Natural killer cell (primary cell): ENCODE results near the gene DNASE1L1. TPM values are rescaled to one million over a fixed set of nuclear protein-coding genes. Genes with fewer than 3 reads are reported as not detected.

Experiments used
- ATAC-seq, 3 donors: fragments of 150-1000 bp in 2 of 3; fragments of 200-7000 bp in 1 of 3; cut with Tn5 transposase; 1 replicate in 1 of 3; 2 replicates in 2 of 3; pipeline ENCODE4 v1.10.0; 2021; ENCODE audit warnings: mild to moderate bottlenecking in 2 of 3, moderate library complexity in 2 of 3
- DNase-seq, 2 donors: peaks; one replicate each; pipeline versions ENCODE4 v3.0.0 to v3.0.0-alpha.2; 2013 to 2021; ENCODE audit warnings: mixed read lengths in 1 of 2
- H3K27ac ChIP-seq: one replicate; pipeline ENCODE4 v1.5.1; 2013; ENCODE audit warnings: mild to moderate bottlenecking, low read length
- H3K27me3 ChIP-seq: one replicate; pipeline ENCODE4 v1.6.1; 2013; ENCODE audit warnings: low read length; ENCODE audit not compliant: control insufficient read depth, insufficient read depth
- H3K36me3 ChIP-seq: one replicate; pipeline ENCODE4 v1.6.1; 2013; ENCODE audit warnings: low read length; ENCODE audit not compliant: control insufficient read depth, insufficient read depth
- H3K4me1 ChIP-seq: one replicate; pipeline ENCODE4 v1.6.1; 2013; ENCODE audit warnings: low read length; ENCODE audit not compliant: control insufficient read depth, insufficient read depth
- H3K4me3 ChIP-seq: one replicate; pipeline ENCODE4 v1.5.1; 2013; ENCODE audit warnings: low read length
- H3K9me3 ChIP-seq: one replicate; pipeline ENCODE4 v1.6.1; 2013; ENCODE audit warnings: low read length; ENCODE audit not compliant: control insufficient read depth, insufficient read depth
- H3K27ac Mint-ChIP-seq, 2 donors: one replicate each; pipeline ENCODE4 v1.8.0; 2022; ENCODE audit warnings: mild to moderate bottlenecking in 2 of 2, mixed read lengths in 2 of 2, moderate library complexity in 1 of 2
- H3K27me3 Mint-ChIP-seq, 2 donors: one replicate each; pipeline ENCODE4 v1.8.0; 2022; ENCODE audit warnings: low read depth in 2 of 2, mixed read lengths in 2 of 2
- H3K36me3 Mint-ChIP-seq: one replicate; pipeline ENCODE4 v1.8.0; 2022; ENCODE audit warnings: mixed read lengths
- H3K4me1 Mint-ChIP-seq, 2 donors: one replicate each; pipeline ENCODE4 v1.8.0; 2022; ENCODE audit warnings: mixed read lengths in 2 of 2
- H3K4me3 Mint-ChIP-seq: one replicate; pipeline ENCODE4 v1.8.0; 2022; ENCODE audit warnings: mild to moderate bottlenecking, moderate library complexity, mixed read lengths
- H3K9me3 Mint-ChIP-seq, 2 donors: one replicate each; pipeline ENCODE4 v1.8.0; 2022; ENCODE audit warnings: mixed read lengths in 2 of 2
- WGBS: methylation state at CpG from one replicate; pipeline ENCODE4 v1.1.7; 2013; ENCODE audit warnings: missing lambda C conversion rate; ENCODE audit not compliant: insufficient coverage; 5-methylcytosine and 5-hydroxymethylcytosine counted together
- intact Hi-C: fragments of 100-400 bp; cut with micrococcal nuclease; formaldehyde crosslinking; loops from one replicate; pipeline ENCODE4 v1.14.2; 2022
- total RNA-seq, 4 donors: library from RNA; stranded (reverse); fragments of 120-200 nt in 1 of 4; gene quantifications; one replicate each; pipeline versions ENCODE4 v1.2.3 to v1.2.4, GENCODE V29; 2013 to 2022
- TF ChIP-seq, protein P1 (sequence below): fragments of 200-600 bp; IDR thresholded peaks from one replicate; pipeline ENCODE4 v1.8.0; 2022; ENCODE audit warnings: antibody characterized with exemption

DNASE1L1 gene
- total RNA-seq, 3 donors from 2014 or later (not counting 1 experiment from before 2014, with no cell fraction given): 16.7 to 19.6 (median 16.8) TPM

DNA sequence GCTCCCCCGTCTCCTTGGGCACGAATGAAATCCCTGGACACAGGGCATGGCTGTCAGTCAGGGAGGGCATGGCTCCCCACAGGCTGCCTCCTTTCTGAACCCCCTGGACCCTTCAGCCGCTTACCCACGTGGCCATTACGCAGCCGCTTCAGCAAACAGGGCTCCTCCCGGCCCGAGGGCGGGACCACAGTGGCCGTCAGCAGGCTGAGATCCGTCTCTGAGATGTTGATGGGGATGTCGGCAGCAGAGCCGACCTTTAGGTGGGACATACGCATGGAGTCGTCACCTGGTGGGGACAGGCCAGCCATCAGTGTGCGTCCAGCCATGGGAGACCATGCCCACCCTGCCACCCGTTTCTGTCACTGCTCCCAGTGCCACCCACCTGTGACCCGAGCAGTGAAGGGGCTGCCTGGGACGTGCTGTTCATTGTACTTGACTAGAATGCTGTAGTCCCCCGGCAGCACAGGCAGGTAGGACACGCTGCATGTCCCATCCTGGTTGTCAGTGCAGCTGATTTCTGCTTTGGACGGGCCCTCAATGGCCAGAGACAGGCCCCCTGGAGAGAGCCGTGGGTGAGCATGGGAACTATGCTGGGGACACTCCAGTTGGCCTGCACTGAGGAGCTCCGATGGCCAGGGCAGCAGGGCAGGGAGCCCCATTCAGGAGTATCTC is 55.7 kb downstream of the DNASE1L1 start:
- H3K27ac ChIP-seq: no peak overlapping the region
- Mint-ChIP-seq H3K4me3 (peak overlapping the region; percentile 25), H3K27ac (peak overlapping the region; percentile 60 to 100), H3K9me3 (no peaks in the 10 kb centered on the region), H3K36me3 (no peaks in the 10 kb centered on the region), H3K4me1 (peaks cover 20 to 32% of the 10 kb centered on the region in 2 donors), H3K27me3 (no peaks in the 10 kb centered on the region)
- DNase-seq (peak in 1 of 2 donors; percentile 14), ATAC-seq (no peak)
- H3K27me3 ChIP-seq: no peaks in the 10 kb centered on the region
- peaks cover 99% of the 10 kb centered on the region for H3K36me3 ChIP-seq
- peaks cover 100% of the 10 kb centered on the region for H3K4me1 ChIP-seq
- WGBS: 84% methylated on average over 24 of the region's 24 CpGs
- H3K4me3 ChIP-seq: no peak overlapping the region
- intact Hi-C loops: no loop called here
- TF ChIP-seq, protein P1, sequence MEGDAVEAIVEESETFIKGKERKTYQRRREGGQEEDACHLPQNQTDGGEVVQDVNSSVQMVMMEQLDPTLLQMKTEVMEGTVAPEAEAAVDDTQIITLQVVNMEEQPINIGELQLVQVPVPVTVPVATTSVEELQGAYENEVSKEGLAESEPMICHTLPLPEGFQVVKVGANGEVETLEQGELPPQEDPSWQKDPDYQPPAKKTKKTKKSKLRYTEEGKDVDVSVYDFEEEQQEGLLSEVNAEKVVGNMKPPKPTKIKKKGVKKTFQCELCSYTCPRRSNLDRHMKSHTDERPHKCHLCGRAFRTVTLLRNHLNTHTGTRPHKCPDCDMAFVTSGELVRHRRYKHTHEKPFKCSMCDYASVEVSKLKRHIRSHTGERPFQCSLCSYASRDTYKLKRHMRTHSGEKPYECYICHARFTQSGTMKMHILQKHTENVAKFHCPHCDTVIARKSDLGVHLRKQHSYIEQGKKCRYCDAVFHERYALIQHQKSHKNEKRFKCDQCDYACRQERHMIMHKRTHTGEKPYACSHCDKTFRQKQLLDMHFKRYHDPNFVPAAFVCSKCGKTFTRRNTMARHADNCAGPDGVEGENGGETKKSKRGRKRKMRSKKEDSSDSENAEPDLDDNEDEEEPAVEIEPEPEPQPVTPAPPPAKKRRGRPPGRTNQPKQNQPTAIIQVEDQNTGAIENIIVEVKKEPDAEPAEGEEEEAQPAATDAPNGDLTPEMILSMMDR: no peak
- no peaks in the 10 kb centered on the region for H3K9me3 ChIP-seq

DNA sequence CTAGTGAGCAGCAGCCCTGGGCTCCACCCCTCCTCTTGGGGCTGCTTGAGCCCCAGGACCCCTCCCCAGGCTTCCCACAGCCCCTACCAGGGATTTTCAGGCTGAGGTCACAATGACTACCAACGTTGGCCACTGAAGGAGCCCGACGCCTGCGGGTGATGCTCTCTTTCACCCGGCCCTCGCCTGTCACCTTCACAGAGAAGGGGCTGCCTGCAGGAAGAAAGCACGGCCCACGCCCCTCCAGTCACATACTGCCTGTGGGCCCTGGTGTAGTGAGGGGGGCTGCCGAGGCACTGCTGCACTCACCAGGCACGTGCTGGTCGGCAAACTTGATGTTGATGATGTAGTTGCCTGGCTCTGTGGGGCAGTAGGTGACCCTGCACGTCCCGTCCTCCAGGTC is 56.6 kb downstream of the DNASE1L1 start:
- Histone ChIP-seq H3K4me3 (no peak overlapping the region), H3K27me3 (no peaks in the 10 kb centered on the region), H3K9me3 (no peaks in the 10 kb centered on the region), H3K4me1 (peaks cover 100% of the 10 kb centered on the region), H3K27ac (peak overlapping the region; percentile 88), H3K36me3 (peaks cover 94% of the 10 kb centered on the region)
- no peaks in the 10 kb centered on the region for H3K27me3 Mint-ChIP-seq
- H3K9me3 Mint-ChIP-seq: no peaks in the 10 kb centered on the region
- peaks cover 25 to 35% of the 10 kb centered on the region in 2 donors for H3K4me1 Mint-ChIP-seq
- H3K27ac Mint-ChIP-seq: peak overlapping the region; percentile 98 to 100
- 77% methylated on average over 8 of the region's 13 CpGs for WGBS
- H3K36me3 Mint-ChIP-seq: no peaks in the 10 kb centered on the region
- peak; percentile 24 to 30 for DNase-seq
- TF ChIP-seq, protein P1: no peak
- peak; percentile 11 to 51 (median 30) for ATAC-seq
- intact Hi-C loops: no loop called here
- peak overlapping the region; percentile 52 for H3K4me3 Mint-ChIP-seq

DNA sequence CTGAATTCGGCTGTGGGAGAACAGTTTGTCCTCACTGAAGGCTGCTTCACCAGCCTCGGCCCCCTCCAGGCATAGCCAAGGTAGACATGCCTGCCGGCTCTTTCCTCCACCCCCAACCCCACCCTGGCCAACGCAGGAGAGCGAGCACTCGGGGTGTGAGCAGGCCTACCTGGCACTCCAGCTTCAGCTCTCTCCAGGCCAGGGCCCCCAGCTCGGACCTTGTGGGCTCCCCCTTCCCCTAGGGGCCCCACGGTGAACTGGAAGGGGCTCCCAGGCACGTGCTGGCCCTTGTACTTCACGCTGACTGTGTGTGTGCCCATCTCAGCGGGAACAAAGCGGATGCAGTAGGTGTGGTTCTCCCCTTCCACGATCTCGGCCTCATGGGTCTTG is 57.0 kb downstream of the DNASE1L1 start:
- no peaks in the 10 kb centered on the region for H3K36me3 Mint-ChIP-seq
- TF ChIP-seq, protein P1: no peak
- intact Hi-C loops: no loop called here

More for the DNA sequence above, 57.0 kb downstream of the DNASE1L1 start:
- Histone ChIP-seq H3K36me3 (peaks cover 90% of the 10 kb centered on the region), H3K9me3 (no peaks in the 10 kb centered on the region), H3K4me1 (peaks cover 100% of the 10 kb centered on the region), H3K27me3 (no peaks in the 10 kb centered on the region), H3K4me3 (no peak overlapping the region), H3K27ac (peak overlapping the region; percentile 88)
- ATAC-seq (no peak), DNase-seq (peak in 1 of 2 donors; percentile 18)
- Mint-ChIP-seq H3K9me3 (no peaks in the 10 kb centered on the region), H3K27ac (peak overlapping the region; percentile 98 to 100), H3K4me1 (peaks cover 29 to 39% of the 10 kb centered on the region in 2 donors), H3K27me3 (no peaks in the 10 kb centered on the region), H3K4me3 (peak overlapping the region; percentile 71)
- 65% methylated on average over 12 of the region's 14 CpGs for WGBS

Other genes with a start within 250 kb of the DNASE1L1 start
- gene OPN1MW, start 226.7 kb downstream of the DNASE1L1 start, total RNA-seq: not detected
- gene OPN1MW2, start 189.5 kb downstream of the DNASE1L1 start, total RNA-seq: not detected
- not detected for gene OPN1MW3, start 151.7 kb downstream of the DNASE1L1 start, total RNA-seq
- under 1 TPM in 1 of 3 donors, not detected in 2; 0.61 TPM for gene TEX28, start 114.1 kb downstream of the DNASE1L1 start, total RNA-seq
- 10 to 100 TPM; 17.1 to 42.8 (median 28.8) TPM for gene TKTL1, start 113.5 kb downstream of the DNASE1L1 start, total RNA-seq
- gene FLNA, start 34.6 kb downstream of the DNASE1L1 start, total RNA-seq: 1,000 to 10,000 TPM; 2,872 to 3,483 (median 2,927) TPM
- gene EMD, start 30.0 kb downstream of the DNASE1L1 start, total RNA-seq: 100 to 1,000 TPM; 141 to 175 (median 152) TPM
- 1,000 to 10,000 TPM; 2,249 to 2,456 (median 2,324) TPM for gene RPL10, start 10.9 kb downstream of the DNASE1L1 start, total RNA-seq
- gene TAFAZZIN, start 2.3 kb upstream of the DNASE1L1 start, total RNA-seq: 10 to 100 TPM; 67.3 to 87.2 (median 67.7) TPM
- gene ATP6AP1, start 19.4 kb upstream of the DNASE1L1 start, total RNA-seq: 10 to 100 TPM; 62.4 to 71.7 (median 65.9) TPM
- 100 to 1,000 TPM; 138 to 174 (median 140) TPM for gene GDI1, start 27.9 kb upstream of the DNASE1L1 start, total RNA-seq
- 10 to 100 TPM; 48.9 to 63.2 (median 54.1) TPM for gene FAM50A, start 34.9 kb upstream of the DNASE1L1 start, total RNA-seq
- gene PLXNA3, start 49.0 kb upstream of the DNASE1L1 start, total RNA-seq: 10 to 100 TPM; 20.8 to 34.3 (median 32.2) TPM
- gene LAGE3, start 70.0 kb upstream of the DNASE1L1 start, total RNA-seq: 10 to 100 TPM; 10.8 to 12.5 (median 10.9) TPM
- gene UBL4A, start 77.4 kb upstream of the DNASE1L1 start, total RNA-seq: 10 to 100 TPM; 11.7 to 22.4 (median 17.6) TPM
- gene SLC10A3, start 81.4 kb upstream of the DNASE1L1 start, total RNA-seq: 10 to 100 TPM; 26.5 to 42.1 (median 31.8) TPM
- 10 to 100 TPM; 31.1 to 38.0 (median 37.3) TPM for gene FAM3A, start 107.0 kb upstream of the DNASE1L1 start, total RNA-seq
- 100 to 1,000 TPM; 184 to 220 (median 197) TPM for gene G6PD, start 137.6 kb upstream of the DNASE1L1 start, total RNA-seq
- gene IKBKG, start 138.4 kb upstream of the DNASE1L1 start, total RNA-seq: 10 to 100 TPM; 64.8 to 84.6 (median 84.1) TPM
- not detected for gene CTAG1A, start 175.9 kb upstream of the DNASE1L1 start, total RNA-seq
- gene CTAG1B, start 210.0 kb upstream of the DNASE1L1 start, total RNA-seq: not detected
- not detected for gene CTAG2, start 244.3 kb upstream of the DNASE1L1 start, total RNA-seq